ENCODE data around the gene RAMP1. TPM values are rescaled to one million over a fixed set of nuclear protein-coding genes. Genes with fewer than 3 reads are reported as not detected.

Gene RAMP1
- 100 to 1,000 TPM in 1 of 4 donors, 10 to 100 TPM in 3; 28.7 to 168 (median 71.8) TPM for total RNA-seq

- in situ Hi-C loops (cut with MboI; ENCODE audit: low sequenced_read_pairs in 4 of 4) (loop anchor here (5.0 to 25.0 kb wide), 4 partner anchors 63 to 405 kb away; no protein-coding TSS in a partner anchor), intact Hi-C loops (cut with DNase I; ENCODE audit: low total_unique reads) (loop anchor here (2.0 to 5.0 kb wide), 3 partner anchors 279 to 403 kb away; partner anchors contain the start of genes ILKAP and KLHL30)
- peak; percentile 35 to 57 for DNase-seq
- Histone ChIP-seq H3K4me3 (peak within 1 kb of the TSS; percentile 59 to 79 (median 60)), H3K4me1 (peaks cover 13 to 51% of the 10 kb centered on the region in 2 donors), H3K27ac (peak within 1 kb of the TSS; percentile 79 to 92 (median 86)), H3K9me3 (no peaks in the 10 kb centered on the region), H3K36me3 (no peaks in the 10 kb centered on the region), H3K27me3 (no peaks in the 10 kb centered on the region)
- TF ChIP-seq CTCF (IDR thresholded peaks at IDR 0.05 in 4 of 5, conservative IDR thresholded peaks at IDR 0.05 in 1 of 5) = no peak
- TF ChIP-seq POLR2A (IDR thresholded peaks at IDR 0.05) = peak; percentile 42 to 79
- ATAC-seq = peak; percentile 67 to 73
Observed at GRCh38 chr2:237859533-237860272, at the start of gene RAMP1. Gene RAMP1, plus strand, starts transcription at chr2:237859623. Its CDS starts 53 bp downstream, at chr2:237859676.

GRCh38 chr2:237815637-237816036 is 43.8 kb upstream of the RAMP1 start:
- Histone ChIP-seq H3K27ac (no peak overlapping the region), H3K9me3 (no peaks in the 10 kb centered on the region), H3K4me3 (no peak overlapping the region), H3K36me3 (no peaks in the 10 kb centered on the region), H3K4me1 (no peaks in the 10 kb centered on the region), H3K27me3 (no peaks in the 10 kb centered on the region)
- TF ChIP-seq POLR2A (IDR thresholded peaks at IDR 0.05) = no peak
- no peak for TF ChIP-seq CTCF (IDR thresholded peaks at IDR 0.05 in 4 of 5, conservative IDR thresholded peaks at IDR 0.05 in 1 of 5)
- in situ Hi-C loops (cut with MboI; ENCODE audit: low sequenced_read_pairs in 4 of 4) (no loop called here), intact Hi-C loops (cut with DNase I; ENCODE audit: low total_unique reads) (no loop called here)
- DNase-seq (no peak), ATAC-seq (no peak)

DNA sequence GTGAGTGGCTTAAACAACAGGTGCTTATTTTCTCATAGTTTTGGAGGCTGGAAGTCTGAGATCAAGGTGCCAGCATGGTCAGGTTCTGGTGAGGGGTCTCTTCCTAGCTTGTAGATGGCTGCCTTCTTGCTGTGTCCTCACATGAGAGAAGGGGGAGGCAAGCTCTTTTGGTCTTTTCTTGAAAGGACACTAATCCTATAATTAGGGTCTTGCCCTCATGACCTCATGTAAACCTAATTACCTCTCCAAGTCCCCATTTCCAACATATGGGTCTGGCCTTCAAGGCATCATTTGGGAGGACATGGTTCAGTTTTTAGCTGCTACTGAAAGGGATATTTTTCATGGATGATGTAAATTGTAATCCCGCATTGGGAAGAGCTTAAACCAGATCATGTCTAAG is 42.9 kb upstream of the RAMP1 start:
- DNase-seq (no peak), ATAC-seq (no peak)
- TF ChIP-seq POLR2A (IDR thresholded peaks at IDR 0.05) (no peak), CTCF (IDR thresholded peaks at IDR 0.05 in 4 of 5, conservative IDR thresholded peaks at IDR 0.05 in 1 of 5) (no peak)
- no peak overlapping the region for H3K27ac ChIP-seq
- no peaks in the 10 kb centered on the region for H3K27me3 ChIP-seq
- in situ Hi-C loops (cut with MboI; ENCODE audit: low sequenced_read_pairs in 4 of 4) (no loop called here), intact Hi-C loops (cut with DNase I; ENCODE audit: low total_unique reads) (no loop called here)
- H3K9me3 ChIP-seq = no peaks in the 10 kb centered on the region
- H3K4me1 ChIP-seq = no peaks in the 10 kb centered on the region
- no peaks in the 10 kb centered on the region for H3K36me3 ChIP-seq
- H3K4me3 ChIP-seq = no peak overlapping the region

- no peak for DNase-seq
- Histone ChIP-seq H3K27ac (no peak overlapping the region), H3K4me3 (no peak overlapping the region), H3K27me3 (no peaks in the 10 kb centered on the region), H3K9me3 (no peaks in the 10 kb centered on the region), H3K4me1 (no peaks in the 10 kb centered on the region), H3K36me3 (no peaks in the 10 kb centered on the region)
- TF ChIP-seq CTCF (IDR thresholded peaks at IDR 0.05 in 4 of 5, conservative IDR thresholded peaks at IDR 0.05 in 1 of 5) = no peak
- no peak for TF ChIP-seq POLR2A (IDR thresholded peaks at IDR 0.05)
- intact Hi-C loops (cut with DNase I; ENCODE audit: low total_unique reads) = no loop called here
- no peak for ATAC-seq
- in situ Hi-C loops (cut with MboI; ENCODE audit: low sequenced_read_pairs in 4 of 4) = no loop called here
Observed at GRCh38 chr2:237818066-237818473, 41.4 kb upstream of the RAMP1 start.
